Epithelial cell of prostate (primary cell): Measurements from ENCODE around the gene TGFBR3L.
"Not testable (repeated sequence)": the region's sequence is repeated elsewhere in the genome, so short reads cannot be mapped to it uniquely, and the experiment has no call there.

Experiments
- DNase-seq: peaks from one replicate; pipeline ENCODE4 v3.0.0-alpha.2; 2011; ENCODE audit warnings: low read depth, low spot score
- H3K27ac ChIP-seq: fragments of 450-650 bp; 2 replicates; pipeline ENCODE4 v1.5.1; 2017; ENCODE audit warnings: mild to moderate bottlenecking

The TGFBR3L gene

GRCh38 chr19:7915250-7916102 is 846 bp downstream of the TGFBR3L start:
- DNase-seq = no peak
- H3K27ac ChIP-seq = no peak overlapping the region

- H3K27ac ChIP-seq = peak overlapping the region; percentile 22
- DNase-seq = no peak
These were observed 1.7 kb downstream of the TGFBR3L start for GRCh38 chr19:7916103-7916954.

GRCh38 chr19:7916955-7917266 is 2.3 kb downstream of the TGFBR3L start:
- H3K27ac ChIP-seq = peak overlapping the region; percentile 22
- no peak for DNase-seq

- no peak for DNase-seq
- H3K27ac ChIP-seq = peak overlapping the region; percentile 22
These were observed 2.8 kb downstream of the TGFBR3L start for GRCh38 chr19:7917267-7918061.

GRCh38 chr19:7918062-7918614 is 3.5 kb downstream of the TGFBR3L start:
- H3K27ac ChIP-seq, DNase-seq: not testable (repeated sequence)

GRCh38 chr19:7918615-7919421 is 4.2 kb downstream of the TGFBR3L start:
- no peak overlapping the region for H3K27ac ChIP-seq
- no peak for DNase-seq

- DNase-seq = peak; percentile 61
- H3K27ac ChIP-seq = peak within 1 kb of the TSS; percentile 85
These were observed 5.2 kb downstream of the TGFBR3L start, which contains the start of gene SNAPC2 for GRCh38 chr19:7919610-7920518. SNAPC2 (plus strand) TSS chr19:7920338; CDS start chr19:7920367, 29 bp downstream.

- peak; percentile 72 for DNase-seq
- H3K27ac ChIP-seq = peak overlapping the region; percentile 85
These were observed 6.1 kb downstream of the TGFBR3L start for GRCh38 chr19:7920519-7921301.

GRCh38 chr19:7921302-7921966 is 6.8 kb downstream of the TGFBR3L start:
- no peak for DNase-seq
- H3K27ac ChIP-seq = peak overlapping the region; percentile 85

GRCh38 chr19:7921967-7922835 is 7.6 kb downstream of the TGFBR3L start:
- no peak for DNase-seq
- peak overlapping the region; percentile 85 for H3K27ac ChIP-seq

GRCh38 chr19:7922836-7923195 is 8.2 kb downstream of the TGFBR3L start:
- no peak overlapping the region for H3K27ac ChIP-seq
- DNase-seq = no peak

- H3K27ac ChIP-seq = no peak overlapping the region
- no peak for DNase-seq
These were observed 8.9 kb downstream of the TGFBR3L start for GRCh38 chr19:7923295-7924191.

- no peak overlapping the region for H3K27ac ChIP-seq
- no peak for DNase-seq
These were observed 9.6 kb downstream of the TGFBR3L start for GRCh38 chr19:7924241-7924640.

- no peak overlapping the region for H3K27ac ChIP-seq
These were observed 10.1 kb downstream of the TGFBR3L start for GRCh38 chr19:7924651-7925170.

More at GRCh38 chr19:7924651-7925170, 10.1 kb downstream of the TGFBR3L start:
- DNase-seq = no peak
